Muscle of back (tissue), 11 donors: Measurements from ENCODE around the gene KCNN3. TPM values are rescaled to one million over a fixed set of nuclear protein-coding genes. Genes with fewer than 3 reads are reported as not detected.

Experiments
- DNase-seq, 3 donors: peaks; one replicate each; pipeline versions ENCODE4 v3.0.0 to v3.0.0-alpha.2; 2013
- polyA plus RNA-seq, 10 donors: library from polyadenylated mRNA; unstranded; fragments of 120-200 nt; gene quantifications; one replicate each; pipeline ENCODE4 v1.2.1, GENCODE V29; 2013; ENCODE audit not compliant: insufficient read length in 10 of 10

Gene KCNN3
- polyA plus RNA-seq, 10 donors, result 6.2 to 9.8 (median 8.3) TPM

- DNase-seq, result no peak
Observed at GRCh38 chr1:154844297-154844681, 25.8 kb downstream of the KCNN3 start.

GRCh38 chr1:154843636-154844296 lies 26.3 kb downstream of the KCNN3 start:
- no peak for DNase-seq

GRCh38 chr1:154842635-154843034 lies 27.4 kb downstream of the KCNN3 start:
- DNase-seq, result no peak

- no peak for DNase-seq
Observed at GRCh38 chr1:154841384-154841783, 28.7 kb downstream of the KCNN3 start.

GRCh38 chr1:154840269-154841176 lies 29.6 kb downstream of the KCNN3 start:
- peak in 2 of 3 donors; percentile 37 to 58 for DNase-seq

GRCh38 chr1:154839691-154840090 lies 30.4 kb downstream of the KCNN3 start:
- peak; percentile 45 to 56 (median 46) for DNase-seq

- DNase-seq, result no peak
Observed at GRCh38 chr1:154838988-154839387, 31.1 kb downstream of the KCNN3 start.

- DNase-seq, result no peak
Observed at GRCh38 chr1:154838461-154838860, 31.6 kb downstream of the KCNN3 start.

GRCh38 chr1:154837672-154838171 lies 32.4 kb downstream of the KCNN3 start:
- DNase-seq, result peak; percentile 40 to 78 (median 41)

- no peak for DNase-seq
Observed at GRCh38 chr1:154837034-154837671, 32.9 kb downstream of the KCNN3 start.

- DNase-seq, result no peak
Observed at GRCh38 chr1:154835531-154836324, 34.4 kb downstream of the KCNN3 start.

GRCh38 chr1:154833841-154834240 lies 36.2 kb downstream of the KCNN3 start:
- DNase-seq, result no peak

- DNase-seq, result no peak
Observed at GRCh38 chr1:154833209-154833608, 36.9 kb downstream of the KCNN3 start.

GRCh38 chr1:154832384-154832783 lies 37.7 kb downstream of the KCNN3 start:
- no peak for DNase-seq

- no peak for DNase-seq
Observed at GRCh38 chr1:154831462-154831861, 38.6 kb downstream of the KCNN3 start.

- no peak for DNase-seq
Observed at GRCh38 chr1:154829062-154829461, 41.0 kb downstream of the KCNN3 start.

- peak in 2 of 3 donors; percentile 55 to 69 for DNase-seq
Observed at GRCh38 chr1:154824179-154825000, 45.7 kb downstream of the KCNN3 start.

- no peak for DNase-seq
Observed at GRCh38 chr1:154822717-154823116, 47.4 kb downstream of the KCNN3 start.

- no peak for DNase-seq
Observed at GRCh38 chr1:154822233-154822632, 47.8 kb downstream of the KCNN3 start.

- DNase-seq, result peak in 2 of 3 donors; percentile 44 to 75
Observed at GRCh38 chr1:154821083-154821482, 49.0 kb downstream of the KCNN3 start.

GRCh38 chr1:154820646-154821045 lies 49.4 kb downstream of the KCNN3 start:
- no peak for DNase-seq
